Globus pallidus (tissue), 1 donor: ENCODE results near the gene PPP1R16B.
"Not testable (repeated sequence)": the region's sequence is repeated elsewhere in the genome, so short reads cannot be mapped to it uniquely, and the experiment has no call there.

Source experiments
- DNase-seq: peaks from one replicate; pipeline ENCODE4 v3.0.0-alpha.2; 2015; ENCODE audit warnings: low spot score

Gene PPP1R16B

GRCh38 chr20:38935285-38935684, 129.8 kb downstream of the PPP1R16B start:
- no peak for DNase-seq

GRCh38 chr20:38935967-38936407, 130.5 kb downstream of the PPP1R16B start:
- DNase-seq, result no peak

GRCh38 chr20:38937000-38937399, 131.5 kb downstream of the PPP1R16B start:
- no peak for DNase-seq

- DNase-seq, result no peak
Observed at GRCh38 chr20:38937978-38938473, 132.5 kb downstream of the PPP1R16B start.

GRCh38 chr20:38939686-38940085, 134.2 kb downstream of the PPP1R16B start:
- no peak for DNase-seq

GRCh38 chr20:38940644-38941043, 135.1 kb downstream of the PPP1R16B start:
- DNase-seq, result no peak

- no peak for DNase-seq
Observed at GRCh38 chr20:38941726-38942389, 136.4 kb downstream of the PPP1R16B start.

- DNase-seq, result no peak
Observed at GRCh38 chr20:38945012-38945411, 139.5 kb downstream of the PPP1R16B start.

- DNase-seq, result no peak
Observed at GRCh38 chr20:38946836-38947235, 141.3 kb downstream of the PPP1R16B start.

- no peak for DNase-seq
Observed at GRCh38 chr20:38947931-38948362, 142.4 kb downstream of the PPP1R16B start.

- no peak for DNase-seq
Observed at GRCh38 chr20:38950254-38950653, 144.8 kb downstream of the PPP1R16B start.

- no peak for DNase-seq
Observed at GRCh38 chr20:38951611-38952010, 146.1 kb downstream of the PPP1R16B start.

GRCh38 chr20:38952153-38952552, 146.7 kb downstream of the PPP1R16B start:
- DNase-seq, result no peak

- no peak for DNase-seq
Observed at GRCh38 chr20:38953630-38954340, 148.3 kb downstream of the PPP1R16B start.

GRCh38 chr20:38957235-38957876, 151.9 kb downstream of the PPP1R16B start:
- DNase-seq, result no peak

GRCh38 chr20:38957915-38958485, 152.5 kb downstream of the PPP1R16B start:
- no peak for DNase-seq

- not testable (repeated sequence) for DNase-seq
Observed at GRCh38 chr20:38960187-38960687, 154.7 kb downstream of the PPP1R16B start.

GRCh38 chr20:38961530-38962043, 156.1 kb downstream of the PPP1R16B start:
- DNase-seq, result no peak

- DNase-seq, result peak; percentile 97
Observed at GRCh38 chr20:38962044-38962927, 156.8 kb downstream of the PPP1R16B start, which contains the start of gene DHX35. Gene DHX35, plus strand, starts transcription at chr20:38962344. Its CDS starts 24 bp downstream, at chr20:38962368.

GRCh38 chr20:38962928-38963401, 157.5 kb downstream of the PPP1R16B start:
- no peak for DNase-seq

- no peak for DNase-seq
Observed at GRCh38 chr20:38963745-38964144, 158.2 kb downstream of the PPP1R16B start.
